ENCODE data around the gene UBL4A. TPM values are rescaled to one million over a fixed set of nuclear protein-coding genes. Genes with fewer than 3 reads are reported as not detected.
"Not testable (repeated sequence)": the region's sequence is repeated elsewhere in the genome, so short reads cannot be mapped to it uniquely, and the experiment has no call there.

The UBL4A gene
- polyA plus RNA-seq, 1 donor, result 25.6 TPM

DNA sequence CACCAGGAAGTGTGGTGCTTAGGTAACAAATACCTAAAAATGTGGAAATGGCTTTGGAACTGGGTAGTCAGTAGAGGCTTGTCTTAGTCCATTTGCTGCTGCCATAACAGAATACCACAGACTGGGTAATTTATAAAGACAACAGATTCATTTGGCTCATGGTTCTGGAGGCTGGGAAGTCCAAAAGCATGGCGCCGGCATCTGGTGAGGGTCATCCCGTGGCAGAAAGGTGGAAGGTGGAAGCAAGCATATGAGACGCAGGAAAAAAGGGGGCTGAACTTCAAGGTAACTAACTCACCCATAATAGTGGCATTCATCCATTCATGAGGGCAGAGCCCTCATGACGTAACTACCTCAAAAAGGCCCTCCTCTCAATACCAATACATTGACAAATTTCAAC, 23.0 kb upstream of the UBL4A start:
- H3K36me3 ChIP-seq (ENCODE audit: control insufficient read depth, insufficient read depth, low read length), result peaks cover 43% of the 10 kb centered on the region

DNA sequence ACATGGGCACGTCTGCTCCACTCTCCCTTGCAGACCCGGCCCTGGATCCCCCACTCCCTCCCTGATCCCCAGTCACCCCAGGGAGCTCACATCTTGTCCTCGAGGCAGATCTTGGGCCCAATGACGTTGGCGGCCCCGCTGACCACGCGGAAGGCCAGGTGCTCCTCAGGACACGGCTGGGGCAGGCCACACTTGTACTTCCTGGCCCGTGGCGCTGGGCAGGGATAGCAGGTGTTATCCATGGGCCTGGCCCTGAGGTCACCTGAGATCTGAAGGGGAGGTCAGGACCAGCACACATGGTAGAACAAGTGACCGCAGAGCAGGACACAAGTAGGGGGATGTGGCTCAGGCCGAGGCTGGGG, 21.9 kb upstream of the UBL4A start:
- WGBS (ENCODE audit: insufficient coverage, low lambda C conversion rate), result no CpG with 5 or more reads among the region's 13 CpGs
- no peaks in the 10 kb centered on the region for H3K4me1 ChIP-seq (ENCODE audit: control insufficient read depth, insufficient read depth, low read length)
- no peaks in the 10 kb centered on the region for H3K27me3 ChIP-seq (ENCODE audit: control insufficient read depth, insufficient read depth, low read length)
- no peaks in the 10 kb centered on the region for H3K9me3 ChIP-seq (ENCODE audit: control insufficient read depth, low read depth, low read length)
- no peak overlapping the region for H3K27ac ChIP-seq (ENCODE audit: low read length)
- peaks cover 43% of the 10 kb centered on the region for H3K36me3 ChIP-seq (ENCODE audit: control insufficient read depth, insufficient read depth, low read length)
- H3K4me3 ChIP-seq (ENCODE audit: low read length), result no peak overlapping the region
- no peak for DNase-seq

More for the DNA sequence above, 23.0 kb upstream of the UBL4A start:
- WGBS (ENCODE audit: insufficient coverage, low lambda C conversion rate), result no CpG with 5 or more reads among the region's 5 CpGs
- Histone ChIP-seq H3K4me3 (ENCODE audit: low read length) (no peak overlapping the region), H3K27me3 (ENCODE audit: control insufficient read depth, insufficient read depth, low read length) (no peaks in the 10 kb centered on the region), H3K27ac (ENCODE audit: low read length) (no peak overlapping the region), H3K9me3 (ENCODE audit: control insufficient read depth, low read depth, low read length) (no peaks in the 10 kb centered on the region), H3K4me1 (ENCODE audit: control insufficient read depth, insufficient read depth, low read length) (no peaks in the 10 kb centered on the region)
- no peak for DNase-seq

DNA sequence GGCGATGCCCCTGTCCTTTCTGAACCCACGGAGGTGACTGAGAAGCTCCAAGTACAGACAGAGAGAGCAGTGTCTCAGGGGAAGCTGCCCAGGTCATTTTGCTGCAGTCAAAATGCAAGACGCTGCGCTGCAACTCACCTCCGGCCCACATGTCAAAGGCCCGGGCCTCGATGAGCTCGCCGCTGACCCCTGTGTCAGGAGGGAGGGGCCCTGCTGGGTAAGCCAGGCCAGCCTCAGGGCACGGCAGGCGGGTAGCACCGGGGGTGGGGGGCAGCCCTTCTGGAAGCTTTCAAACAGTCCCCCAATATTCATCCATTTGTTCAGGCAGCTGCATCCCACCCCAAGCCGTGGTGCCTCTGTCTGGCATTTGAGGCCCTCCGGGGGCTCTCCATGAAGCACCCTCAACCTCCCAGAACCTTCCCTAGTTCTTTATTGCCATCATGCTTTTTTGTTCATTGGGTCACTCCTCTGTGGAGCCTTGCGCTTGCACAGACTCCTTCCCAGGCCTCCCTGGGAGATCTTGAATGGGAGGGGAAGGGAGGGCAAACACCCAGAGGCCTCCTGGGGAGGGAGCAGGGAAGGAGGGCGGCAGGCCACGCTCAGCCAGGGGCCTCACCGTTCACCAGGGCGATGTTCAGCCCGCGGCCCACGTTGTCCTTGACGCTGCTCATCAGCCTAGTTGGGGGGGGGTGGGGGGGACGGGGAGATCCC, 21.4 kb upstream of the UBL4A start:
- H3K36me3 ChIP-seq (ENCODE audit: control insufficient read depth, insufficient read depth, low read length), result peaks cover 43% of the 10 kb centered on the region
- no peaks in the 10 kb centered on the region for H3K27me3 ChIP-seq (ENCODE audit: control insufficient read depth, insufficient read depth, low read length)
- no peaks in the 10 kb centered on the region for H3K4me1 ChIP-seq (ENCODE audit: control insufficient read depth, insufficient read depth, low read length)
- H3K27ac ChIP-seq (ENCODE audit: low read length), result no peak overlapping the region
- H3K4me3 ChIP-seq (ENCODE audit: low read length), result no peak overlapping the region
- WGBS (ENCODE audit: insufficient coverage, low lambda C conversion rate), result no CpG with 5 or more reads among the region's 24 CpGs
- DNase-seq, result no peak
- no peaks in the 10 kb centered on the region for H3K9me3 ChIP-seq (ENCODE audit: control insufficient read depth, low read depth, low read length)

DNA sequence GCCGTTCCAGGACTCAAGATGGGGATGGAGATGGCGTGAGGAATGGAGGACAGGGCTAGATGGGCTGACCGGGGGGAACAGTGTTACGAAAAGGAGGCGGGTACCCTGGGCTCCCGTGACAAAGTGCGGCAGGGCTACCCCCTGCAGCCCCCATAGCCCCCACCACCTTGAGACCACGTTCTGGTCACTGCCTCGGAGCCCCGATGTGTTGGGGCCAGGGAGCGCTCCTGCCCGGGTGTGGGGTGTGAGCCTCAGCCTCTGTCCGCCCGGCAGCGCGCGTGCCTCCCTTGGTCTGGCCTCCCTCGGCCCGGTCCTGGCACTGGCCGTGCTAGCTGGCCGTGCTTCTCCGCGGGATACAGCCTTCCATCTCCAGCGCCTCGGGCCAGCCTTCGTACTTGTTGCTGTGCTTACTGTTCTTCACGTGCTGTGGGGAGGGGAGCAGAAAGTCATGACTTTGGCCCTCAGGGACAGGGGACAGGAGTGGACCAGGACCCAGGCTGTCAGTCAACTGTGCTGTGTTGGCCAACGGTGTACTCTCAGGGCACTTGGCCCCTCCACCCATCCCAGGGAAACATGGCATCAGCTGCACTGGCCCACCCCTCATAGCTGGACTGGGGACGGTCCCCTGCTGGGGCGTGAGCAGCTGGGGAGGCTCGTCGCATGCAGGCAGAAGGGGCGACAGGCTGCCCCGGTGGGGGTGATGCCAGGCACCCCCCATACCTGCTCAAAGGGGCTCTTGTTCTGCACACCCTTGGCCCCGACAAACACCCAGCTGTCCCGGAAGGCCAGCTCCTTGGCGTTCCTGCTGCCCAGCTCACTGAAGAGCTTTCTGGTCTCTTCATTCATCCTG, 20.3 kb upstream of the UBL4A start:
- H3K36me3 ChIP-seq (ENCODE audit: control insufficient read depth, insufficient read depth, low read length), result peaks cover 38% of the 10 kb centered on the region

DNA sequence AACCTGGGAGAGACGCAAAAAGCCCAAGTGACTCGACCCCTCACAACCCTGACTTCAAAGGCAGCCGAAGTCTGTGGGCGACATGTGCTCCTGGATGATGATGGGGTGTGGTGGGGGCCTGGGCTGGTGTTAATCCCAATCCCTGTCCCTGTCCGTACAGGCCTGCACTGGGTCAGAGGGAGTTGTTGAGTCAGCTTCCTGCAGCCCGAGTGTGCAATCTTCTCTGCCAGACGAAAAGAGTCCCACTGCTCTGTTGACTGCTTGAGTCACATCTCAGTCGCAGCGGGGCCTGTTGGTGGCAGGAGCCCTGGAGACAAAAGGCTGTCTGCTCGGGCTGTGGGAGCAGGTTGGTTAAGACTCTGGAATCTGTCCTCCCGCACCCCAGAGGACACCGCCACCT, 19.3 kb upstream of the UBL4A start:
- no peaks in the 10 kb centered on the region for H3K4me1 ChIP-seq (ENCODE audit: control insufficient read depth, insufficient read depth, low read length)
- no peaks in the 10 kb centered on the region for H3K27me3 ChIP-seq (ENCODE audit: control insufficient read depth, insufficient read depth, low read length)
- DNase-seq, result no peak
- no peaks in the 10 kb centered on the region for H3K9me3 ChIP-seq (ENCODE audit: control insufficient read depth, low read depth, low read length)
- no peak overlapping the region for H3K27ac ChIP-seq (ENCODE audit: low read length)
- no CpG with 5 or more reads among the region's 12 CpGs for WGBS (ENCODE audit: insufficient coverage, low lambda C conversion rate)
- H3K4me3 ChIP-seq (ENCODE audit: low read length), result no peak overlapping the region
- H3K36me3 ChIP-seq (ENCODE audit: control insufficient read depth, insufficient read depth, low read length), result peaks cover 33% of the 10 kb centered on the region

More for the DNA sequence above, 20.3 kb upstream of the UBL4A start:
- no CpG with 5 or more reads among the region's 37 CpGs for WGBS (ENCODE audit: insufficient coverage, low lambda C conversion rate)
- no peak overlapping the region for H3K27ac ChIP-seq (ENCODE audit: low read length)
- H3K27me3 ChIP-seq (ENCODE audit: control insufficient read depth, insufficient read depth, low read length), result no peaks in the 10 kb centered on the region
- H3K9me3 ChIP-seq (ENCODE audit: control insufficient read depth, low read depth, low read length), result no peaks in the 10 kb centered on the region
- no peaks in the 10 kb centered on the region for H3K4me1 ChIP-seq (ENCODE audit: control insufficient read depth, insufficient read depth, low read length)
- H3K4me3 ChIP-seq (ENCODE audit: low read length), result no peak overlapping the region
- no peak for DNase-seq

DNA sequence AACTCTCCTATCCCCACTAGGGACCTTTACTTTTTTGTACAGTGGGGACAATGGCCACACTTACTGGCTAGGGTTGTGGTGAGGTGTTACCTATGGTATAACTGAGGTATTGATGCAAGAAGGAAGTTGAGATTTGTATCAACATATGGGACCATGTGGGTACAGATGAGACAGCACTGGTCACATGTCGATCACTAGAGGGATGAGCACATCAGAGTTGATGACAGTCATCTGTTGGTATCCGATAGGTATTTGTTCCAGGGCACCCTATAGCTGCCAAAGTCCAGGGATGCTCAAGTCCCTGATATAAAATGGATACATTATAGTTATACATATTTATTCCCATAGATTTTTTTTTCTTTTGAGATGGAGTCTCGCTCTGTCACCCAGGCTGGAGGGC, 16.6 kb upstream of the UBL4A start:
- DNase-seq, result no peak
- Histone ChIP-seq H3K4me3 (ENCODE audit: low read length) (no peak overlapping the region), H3K27ac (ENCODE audit: low read length) (no peak overlapping the region), H3K27me3 (ENCODE audit: control insufficient read depth, insufficient read depth, low read length) (no peaks in the 10 kb centered on the region), H3K9me3 (ENCODE audit: control insufficient read depth, low read depth, low read length) (no peaks in the 10 kb centered on the region), H3K36me3 (ENCODE audit: control insufficient read depth, insufficient read depth, low read length) (peaks cover 23% of the 10 kb centered on the region), H3K4me1 (ENCODE audit: control insufficient read depth, insufficient read depth, low read length) (no peaks in the 10 kb centered on the region)
- WGBS (ENCODE audit: insufficient coverage, low lambda C conversion rate), result no CpG with 5 or more reads among the region's 3 CpGs

DNA sequence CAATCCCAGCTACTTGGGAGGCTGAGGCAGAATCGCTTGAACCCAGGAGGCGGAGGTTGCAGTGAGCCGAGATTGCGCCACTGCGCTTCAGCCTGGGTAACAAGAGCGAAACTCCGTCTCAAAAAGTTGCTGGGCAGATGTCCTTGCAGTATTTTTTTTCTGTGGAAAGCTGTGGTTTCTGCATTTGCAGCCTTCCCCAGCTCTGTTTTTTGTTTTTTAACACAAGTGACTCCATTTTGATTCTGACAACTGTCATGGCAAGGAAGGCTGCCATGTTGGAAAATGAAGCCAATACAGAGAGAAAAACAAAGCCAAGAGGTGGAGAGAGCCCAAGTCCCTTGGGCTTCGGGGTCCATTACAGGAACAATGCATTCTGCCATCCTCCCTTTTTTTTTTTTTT, 15.7 kb upstream of the UBL4A start:
- peaks cover 16% of the 10 kb centered on the region for H3K36me3 ChIP-seq (ENCODE audit: control insufficient read depth, insufficient read depth, low read length)
- no peaks in the 10 kb centered on the region for H3K9me3 ChIP-seq (ENCODE audit: control insufficient read depth, low read depth, low read length)
- no peak for DNase-seq
- no CpG with 5 or more reads among the region's 8 CpGs for WGBS (ENCODE audit: insufficient coverage, low lambda C conversion rate)
- H3K4me3 ChIP-seq (ENCODE audit: low read length), result no peak overlapping the region
- H3K27ac ChIP-seq (ENCODE audit: low read length), result no peak overlapping the region
- no peaks in the 10 kb centered on the region for H3K4me1 ChIP-seq (ENCODE audit: control insufficient read depth, insufficient read depth, low read length)
- H3K27me3 ChIP-seq (ENCODE audit: control insufficient read depth, insufficient read depth, low read length), result no peaks in the 10 kb centered on the region

DNA sequence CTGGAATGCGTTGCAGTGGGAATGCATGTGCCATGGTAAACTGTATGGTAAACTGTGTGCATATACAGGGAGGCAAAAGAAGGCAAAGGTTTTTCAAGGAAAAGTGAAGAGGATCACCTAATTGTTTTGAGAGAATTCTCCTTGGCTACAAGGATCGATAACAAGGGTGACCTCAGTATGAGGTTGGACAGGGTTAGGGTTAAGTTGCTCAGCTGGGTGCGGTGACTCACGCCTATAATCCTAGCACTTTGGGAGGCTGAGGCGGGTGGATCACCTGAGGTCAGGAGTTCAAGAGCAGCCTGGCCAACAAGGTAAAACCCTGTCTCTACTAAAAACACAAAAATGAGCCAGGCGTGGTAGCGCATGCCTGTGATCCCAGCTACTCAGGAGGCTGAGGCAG, 15.0 kb upstream of the UBL4A start:
- H3K27ac ChIP-seq (ENCODE audit: low read length); H3K9me3 ChIP-seq (ENCODE audit: control insufficient read depth, low read depth, low read length); DNase-seq; H3K27me3 ChIP-seq (ENCODE audit: control insufficient read depth, insufficient read depth, low read length); H3K4me1 ChIP-seq (ENCODE audit: control insufficient read depth, insufficient read depth, low read length); H3K4me3 ChIP-seq (ENCODE audit: low read length): not testable (repeated sequence)
- peaks cover 11% of the 10 kb centered on the region for H3K36me3 ChIP-seq (ENCODE audit: control insufficient read depth, insufficient read depth, low read length)
- no CpG with 5 or more reads among the region's 7 CpGs for WGBS (ENCODE audit: insufficient coverage, low lambda C conversion rate)

DNA sequence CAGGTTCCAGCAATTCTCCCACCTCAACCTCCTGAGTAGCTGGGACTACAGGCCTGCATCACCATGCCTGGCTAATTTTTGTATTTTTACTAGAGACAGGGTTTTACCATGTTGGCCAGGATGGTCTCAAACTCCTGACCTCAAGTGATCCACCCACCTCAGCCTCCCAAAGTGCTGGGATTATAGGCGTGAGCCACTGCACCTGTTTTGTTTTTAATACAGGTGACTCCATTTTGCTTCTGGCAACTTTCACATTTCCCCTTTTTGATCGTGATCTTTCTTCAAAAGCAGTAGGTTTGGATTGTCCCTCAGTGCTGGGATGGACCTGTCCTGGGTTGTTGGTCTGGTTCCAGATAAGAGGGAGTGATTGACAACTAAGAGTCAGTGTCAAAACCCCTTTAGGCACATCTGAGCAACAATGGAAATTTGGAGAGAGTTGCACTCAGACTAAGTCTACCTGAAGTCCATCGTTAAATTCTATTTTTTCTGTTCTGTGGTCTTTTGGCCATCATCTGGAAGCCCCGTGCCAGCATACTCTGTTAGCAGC, 10.2 kb upstream of the UBL4A start:
- not testable (repeated sequence) for H3K27ac ChIP-seq (ENCODE audit: low read length); DNase-seq; H3K4me1 ChIP-seq (ENCODE audit: control insufficient read depth, insufficient read depth, low read length); H3K4me3 ChIP-seq (ENCODE audit: low read length); H3K27me3 ChIP-seq (ENCODE audit: control insufficient read depth, insufficient read depth, low read length); H3K36me3 ChIP-seq (ENCODE audit: control insufficient read depth, insufficient read depth, low read length); H3K9me3 ChIP-seq (ENCODE audit: control insufficient read depth, low read depth, low read length)
- WGBS (ENCODE audit: insufficient coverage, low lambda C conversion rate), result no CpG with 5 or more reads among the region's 4 CpGs

DNA sequence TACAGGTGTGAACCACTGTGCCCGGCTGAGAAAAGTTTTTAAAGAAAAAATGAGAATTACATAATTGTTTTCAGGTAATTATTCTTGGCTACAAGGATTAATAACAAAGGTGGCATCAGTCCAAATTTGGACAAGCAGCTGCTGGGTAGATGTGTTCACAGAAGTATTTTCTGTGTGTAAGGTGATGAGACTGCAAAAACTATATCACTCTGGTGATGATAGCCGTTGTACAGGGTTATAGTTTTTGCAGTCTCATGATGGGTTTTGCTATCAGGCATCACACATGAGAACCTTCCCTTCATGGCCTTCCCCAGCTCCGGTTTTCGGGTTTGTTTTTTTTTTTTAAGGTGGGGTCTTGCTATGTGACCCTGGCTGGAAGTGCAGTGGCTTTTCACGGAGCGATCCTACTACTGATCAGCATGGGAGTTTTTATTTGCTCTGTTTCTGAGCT, 9.1 kb upstream of the UBL4A start:
- Histone ChIP-seq H3K27me3 (ENCODE audit: control insufficient read depth, insufficient read depth, low read length) (no peaks in the 10 kb centered on the region), H3K27ac (ENCODE audit: low read length) (no peak overlapping the region), H3K4me3 (ENCODE audit: low read length) (no peak overlapping the region), H3K4me1 (ENCODE audit: control insufficient read depth, insufficient read depth, low read length) (no peaks in the 10 kb centered on the region), H3K36me3 (ENCODE audit: control insufficient read depth, insufficient read depth, low read length) (no peaks in the 10 kb centered on the region), H3K9me3 (ENCODE audit: control insufficient read depth, low read depth, low read length) (no peaks in the 10 kb centered on the region)
- no peak for DNase-seq
- no CpG with 5 or more reads among the region's 6 CpGs for WGBS (ENCODE audit: insufficient coverage, low lambda C conversion rate)

Data from large intestine (tissue), 3 donors.